Prostate gland (tissue), 2 donors: ENCODE measurements around the gene MYBPC3.

Experiments
- POLR2A ChIP-seq: fragments of 450-650 bp; IDR thresholded peaks from one replicate; pipeline ENCODE4 v1.6.1; 2016; ENCODE audit warnings: antibody characterized with exemption, mild to moderate bottlenecking
- TF ChIP-seq, protein P1 (sequence below), 4 experiments: fragments of 200-600 bp in 2 of 4; fragments of 450-650 bp in 2 of 4; sonication (generic) in 2 of 4; IDR thresholded peaks; 1 replicate in 3 of 4; 2 replicates in 1 of 4; pipeline ENCODE4 v1.5.1; 2016 to 2019; ENCODE audit warnings: antibody characterized with exemption in 4 of 4, mild to moderate bottlenecking in 2 of 4, moderate library complexity in 2 of 4

DNA sequence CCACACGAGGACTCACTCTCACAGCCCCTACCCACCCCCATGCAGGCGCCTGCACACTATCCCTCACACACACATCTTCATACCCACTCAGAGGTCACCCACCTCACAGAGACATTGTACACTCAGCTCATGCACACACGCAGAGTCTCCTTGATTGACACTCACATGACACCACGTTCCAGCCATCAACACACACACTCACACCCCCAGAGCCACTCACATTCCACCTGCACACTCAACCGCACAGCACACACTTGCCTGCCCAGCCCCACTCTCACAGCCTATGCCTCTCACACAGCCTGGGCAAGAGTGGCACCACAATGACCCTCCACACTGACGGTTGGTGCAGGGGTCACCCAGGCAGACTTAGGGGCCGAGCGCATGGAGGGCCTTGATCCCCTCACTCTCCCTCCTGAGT lies 23.6 kb upstream of the MYBPC3 start:
- TF ChIP-seq, protein P1, sequence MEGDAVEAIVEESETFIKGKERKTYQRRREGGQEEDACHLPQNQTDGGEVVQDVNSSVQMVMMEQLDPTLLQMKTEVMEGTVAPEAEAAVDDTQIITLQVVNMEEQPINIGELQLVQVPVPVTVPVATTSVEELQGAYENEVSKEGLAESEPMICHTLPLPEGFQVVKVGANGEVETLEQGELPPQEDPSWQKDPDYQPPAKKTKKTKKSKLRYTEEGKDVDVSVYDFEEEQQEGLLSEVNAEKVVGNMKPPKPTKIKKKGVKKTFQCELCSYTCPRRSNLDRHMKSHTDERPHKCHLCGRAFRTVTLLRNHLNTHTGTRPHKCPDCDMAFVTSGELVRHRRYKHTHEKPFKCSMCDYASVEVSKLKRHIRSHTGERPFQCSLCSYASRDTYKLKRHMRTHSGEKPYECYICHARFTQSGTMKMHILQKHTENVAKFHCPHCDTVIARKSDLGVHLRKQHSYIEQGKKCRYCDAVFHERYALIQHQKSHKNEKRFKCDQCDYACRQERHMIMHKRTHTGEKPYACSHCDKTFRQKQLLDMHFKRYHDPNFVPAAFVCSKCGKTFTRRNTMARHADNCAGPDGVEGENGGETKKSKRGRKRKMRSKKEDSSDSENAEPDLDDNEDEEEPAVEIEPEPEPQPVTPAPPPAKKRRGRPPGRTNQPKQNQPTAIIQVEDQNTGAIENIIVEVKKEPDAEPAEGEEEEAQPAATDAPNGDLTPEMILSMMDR (IDR thresholded peaks at IDR 0.05): no peak
- TF ChIP-seq POLR2A: no peak
